Lower lobe of right lung (tissue), 2 donors: Measurements from ENCODE around the gene TRPV2. TPM values are rescaled to one million over a fixed set of nuclear protein-coding genes. Genes with fewer than 3 reads are reported as not detected.

ENCODE experiments used
- ATAC-seq, 2 donors: fragments of 200-7000 bp; cut with Tn5 transposase; one replicate each; pipeline ENCODE4 v1.9.1; 2020 to 2022; ENCODE audit warnings: mild to moderate bottlenecking in 2 of 2, moderate library complexity in 2 of 2
- DNase-seq: peaks from one replicate; pipeline ENCODE4 v3.0.0-alpha.2; 2020
- H3K27ac ChIP-seq: fragments of 200-600 bp; one replicate; pipeline ENCODE4 v1.8.0; 2022
- H3K27me3 ChIP-seq: fragments of 200-600 bp; one replicate; pipeline ENCODE4 v1.8.0; 2022; ENCODE audit warnings: low read depth
- H3K36me3 ChIP-seq: fragments of 200-600 bp; one replicate; pipeline ENCODE4 v1.8.0; 2022; ENCODE audit warnings: mild to moderate bottlenecking
- H3K4me1 ChIP-seq: fragments of 200-600 bp; one replicate; pipeline ENCODE4 v1.8.0; 2022
- H3K4me3 ChIP-seq: fragments of 200-600 bp; one replicate; pipeline ENCODE4 v1.8.0; 2022; ENCODE audit warnings: mild to moderate bottlenecking
- H3K9me3 ChIP-seq: fragments of 200-600 bp; one replicate; pipeline ENCODE4 v1.8.0; 2022
- intact Hi-C: fragments of 100-400 bp; cut with DNase I; formaldehyde crosslinking; loops from one replicate; pipeline ENCODE4 v1.11.0; 2022
- total RNA-seq: library from RNA; stranded (reverse); fragmentation: NEBNext Ultra II Directional; extraction: Animal tissue kit (Norgen Biotek cat#: 25700); gene quantifications from one replicate; pipeline ENCODE4 v1.2.1, GENCODE V29; 2021
- TF ChIP-seq, protein P1 (sequence below): fragments of 200-600 bp; IDR thresholded peaks from one replicate; pipeline ENCODE4 v1.8.0; 2022; ENCODE audit warnings: antibody characterized with exemption, mild to moderate bottlenecking
- donor health status: DM: no; HTN: yes; CAD: no; lungs with severe emphysema.

TRPV2 gene
- total RNA-seq, 1 donor from 2014 or later = 120 TPM

DNA sequence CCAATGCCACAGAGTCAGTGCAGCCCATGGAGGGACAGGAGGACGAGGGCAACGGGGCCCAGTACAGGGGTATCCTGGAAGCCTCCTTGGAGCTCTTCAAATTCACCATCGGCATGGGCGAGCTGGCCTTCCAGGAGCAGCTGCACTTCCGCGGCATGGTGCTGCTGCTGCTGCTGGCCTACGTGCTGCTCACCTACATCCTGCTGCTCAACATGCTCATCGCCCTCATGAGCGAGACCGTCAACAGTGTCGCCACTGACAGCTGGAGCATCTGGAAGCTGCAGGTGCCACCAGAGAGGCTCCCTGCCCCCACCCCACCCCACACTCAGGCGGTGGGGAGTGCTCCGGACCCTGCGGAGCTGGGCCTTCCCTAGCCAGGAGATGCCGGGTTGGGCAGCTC lies 16.6 kb downstream of the TRPV2 start:
- no peak overlapping the region for H3K27ac ChIP-seq
- peaks cover 45% of the 10 kb centered on the region for H3K36me3 ChIP-seq
- ATAC-seq = no peak
- H3K4me1 ChIP-seq = peaks cover 4% of the 10 kb centered on the region
- no peaks in the 10 kb centered on the region for H3K27me3 ChIP-seq
- H3K9me3 ChIP-seq = no peaks in the 10 kb centered on the region
- intact Hi-C loops = no loop called here
- TF ChIP-seq, protein P1, sequence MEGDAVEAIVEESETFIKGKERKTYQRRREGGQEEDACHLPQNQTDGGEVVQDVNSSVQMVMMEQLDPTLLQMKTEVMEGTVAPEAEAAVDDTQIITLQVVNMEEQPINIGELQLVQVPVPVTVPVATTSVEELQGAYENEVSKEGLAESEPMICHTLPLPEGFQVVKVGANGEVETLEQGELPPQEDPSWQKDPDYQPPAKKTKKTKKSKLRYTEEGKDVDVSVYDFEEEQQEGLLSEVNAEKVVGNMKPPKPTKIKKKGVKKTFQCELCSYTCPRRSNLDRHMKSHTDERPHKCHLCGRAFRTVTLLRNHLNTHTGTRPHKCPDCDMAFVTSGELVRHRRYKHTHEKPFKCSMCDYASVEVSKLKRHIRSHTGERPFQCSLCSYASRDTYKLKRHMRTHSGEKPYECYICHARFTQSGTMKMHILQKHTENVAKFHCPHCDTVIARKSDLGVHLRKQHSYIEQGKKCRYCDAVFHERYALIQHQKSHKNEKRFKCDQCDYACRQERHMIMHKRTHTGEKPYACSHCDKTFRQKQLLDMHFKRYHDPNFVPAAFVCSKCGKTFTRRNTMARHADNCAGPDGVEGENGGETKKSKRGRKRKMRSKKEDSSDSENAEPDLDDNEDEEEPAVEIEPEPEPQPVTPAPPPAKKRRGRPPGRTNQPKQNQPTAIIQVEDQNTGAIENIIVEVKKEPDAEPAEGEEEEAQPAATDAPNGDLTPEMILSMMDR = no peak
- DNase-seq = no peak
- H3K4me3 ChIP-seq = no peak overlapping the region

DNA sequence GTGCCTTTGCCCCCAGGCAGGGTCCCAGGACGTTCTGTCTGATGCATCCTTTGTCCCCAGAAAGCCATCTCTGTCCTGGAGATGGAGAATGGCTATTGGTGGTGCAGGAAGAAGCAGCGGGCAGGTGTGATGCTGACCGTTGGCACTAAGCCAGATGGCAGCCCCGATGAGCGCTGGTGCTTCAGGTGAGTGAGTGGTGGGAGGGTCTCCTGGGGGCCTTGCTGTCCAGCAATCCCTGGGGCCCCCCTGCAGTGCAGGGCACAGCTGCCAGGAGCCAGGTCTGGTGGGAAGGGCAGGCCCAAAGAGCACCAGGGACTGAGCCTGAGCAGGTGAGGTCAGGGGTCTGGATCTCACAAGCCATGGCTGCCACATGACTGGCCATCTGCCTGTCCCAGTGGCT lies 18.1 kb downstream of the TRPV2 start:
- H3K4me1 ChIP-seq = no peaks in the 10 kb centered on the region
- H3K4me3 ChIP-seq = no peak overlapping the region
- no peak for ATAC-seq
- DNase-seq = no peak
- TF ChIP-seq, protein P1 = no peak
- no peaks in the 10 kb centered on the region for H3K9me3 ChIP-seq
- peaks cover 30% of the 10 kb centered on the region for H3K36me3 ChIP-seq
- no peak overlapping the region for H3K27ac ChIP-seq
- no peaks in the 10 kb centered on the region for H3K27me3 ChIP-seq
- intact Hi-C loops = no loop called here

DNA sequence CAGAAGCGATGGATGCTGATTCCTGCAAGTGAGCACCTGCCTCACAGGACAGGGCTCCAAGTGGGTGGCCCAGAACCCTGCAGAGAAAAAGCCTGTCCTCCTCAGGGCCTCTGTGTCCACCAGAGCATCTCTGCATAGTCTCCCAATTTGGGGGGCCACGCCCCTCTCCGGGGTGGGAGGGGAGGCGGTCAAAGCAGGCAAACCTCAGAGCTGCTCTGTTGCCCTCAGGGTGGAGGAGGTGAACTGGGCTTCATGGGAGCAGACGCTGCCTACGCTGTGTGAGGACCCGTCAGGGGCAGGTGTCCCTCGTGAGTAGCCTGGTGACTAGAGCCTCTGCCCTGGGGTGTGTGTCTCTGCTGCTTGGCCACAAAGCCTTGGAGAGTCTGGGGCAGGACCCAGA lies 19.3 kb downstream of the TRPV2 start:
- Histone ChIP-seq H3K27ac (no peak overlapping the region), H3K4me1 (peaks cover 2% of the 10 kb centered on the region), H3K36me3 (peaks cover 18% of the 10 kb centered on the region), H3K27me3 (no peaks in the 10 kb centered on the region), H3K9me3 (no peaks in the 10 kb centered on the region), H3K4me3 (no peak overlapping the region)
- ATAC-seq (no peak), DNase-seq (no peak)
- TF ChIP-seq, protein P1 = no peak
- intact Hi-C loops = no loop called here

DNA sequence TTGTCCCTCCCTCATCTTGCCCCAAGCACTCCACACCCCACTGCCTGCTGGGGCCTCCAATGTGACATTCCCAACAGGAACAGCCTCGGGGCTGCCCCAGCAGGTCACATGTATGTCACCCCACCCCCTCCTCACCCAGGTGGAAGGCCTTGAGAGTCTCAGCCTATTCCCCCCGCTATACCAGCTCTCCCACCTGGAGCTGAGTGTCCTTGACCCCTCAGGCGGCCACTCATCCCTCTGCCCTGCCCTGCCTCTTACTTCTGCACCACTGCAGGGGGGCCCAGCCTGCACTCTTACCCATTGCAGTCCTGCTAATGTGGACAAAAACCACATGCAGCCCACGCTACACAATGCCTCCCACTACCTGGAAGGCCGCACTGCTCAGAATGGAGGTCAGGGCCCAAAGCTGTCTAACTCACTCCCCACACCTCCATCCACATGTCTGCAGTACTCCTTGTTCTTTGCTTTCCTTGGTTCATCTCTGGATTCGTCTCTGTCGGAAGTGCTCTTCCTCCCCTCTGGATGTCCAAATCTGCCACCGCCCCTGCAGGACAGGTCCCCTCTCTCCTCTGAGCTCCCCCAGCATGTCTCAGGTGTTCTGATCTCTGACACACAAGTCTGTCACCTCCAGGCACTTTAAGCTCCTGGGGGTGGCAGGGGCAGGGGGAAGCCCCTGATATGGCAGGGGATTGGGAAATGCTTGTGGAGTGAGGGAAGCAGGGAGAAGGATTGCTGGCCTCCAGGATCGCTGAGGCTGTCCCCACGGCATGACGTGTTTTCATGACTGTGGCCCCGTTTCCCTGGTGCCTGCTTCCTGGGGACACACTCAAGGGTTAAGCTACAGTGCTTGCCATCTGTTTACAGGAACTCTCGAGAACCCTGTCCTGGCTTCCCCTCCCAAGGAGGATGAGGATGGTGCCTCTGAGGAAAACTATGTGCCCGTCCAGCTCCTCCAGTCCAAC lies 20.8 kb downstream of the TRPV2 start:
- peaks cover 18% of the 10 kb centered on the region for H3K4me1 ChIP-seq
- H3K9me3 ChIP-seq = no peaks in the 10 kb centered on the region
- intact Hi-C loops = no loop called here
- no peak overlapping the region for H3K27ac ChIP-seq
- H3K4me3 ChIP-seq = no peak overlapping the region
- DNase-seq = no peak
- TF ChIP-seq, protein P1 = no peak
- ATAC-seq = no peak
- H3K27me3 ChIP-seq = no peaks in the 10 kb centered on the region
- peaks cover 20% of the 10 kb centered on the region for H3K36me3 ChIP-seq

DNA sequence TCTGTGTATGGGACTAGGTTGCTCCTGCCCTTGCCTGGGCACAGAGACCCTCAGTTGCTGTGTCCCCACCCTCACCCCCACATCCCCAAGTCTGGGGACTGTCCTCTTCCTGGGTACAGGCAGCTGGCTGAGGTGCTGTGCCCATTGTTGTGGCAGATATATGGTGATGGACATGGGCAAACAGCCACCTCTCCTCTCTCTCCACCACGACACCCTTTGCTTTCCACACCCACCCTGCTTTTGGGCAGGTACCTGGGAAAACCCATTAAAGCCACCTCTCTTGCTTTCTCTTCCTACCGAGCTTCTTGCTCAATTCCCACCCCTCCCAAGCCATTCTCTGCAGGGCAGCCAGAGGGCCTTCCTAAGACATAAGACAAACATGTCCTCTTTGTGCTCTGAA lies 21.7 kb downstream of the TRPV2 start:
- Histone ChIP-seq H3K36me3 (peaks cover 27% of the 10 kb centered on the region), H3K9me3 (no peaks in the 10 kb centered on the region), H3K4me3 (no peak overlapping the region), H3K27ac (no peak overlapping the region), H3K27me3 (no peaks in the 10 kb centered on the region), H3K4me1 (peaks cover 26% of the 10 kb centered on the region)
- ATAC-seq = no peak
- intact Hi-C loops = no loop called here
- TF ChIP-seq, protein P1 = no peak
- no peak for DNase-seq
